HG03457 (cell line): ENCODE measurements around the gene SYCE1.

Experiments used
- ATAC-seq: cut with Tn5 transposase; IDR thresholded peaks from one replicate; pipeline ENCODE4 v1.9.1; 2021; ENCODE audit warnings: moderate number of reproducible peaks; ENCODE audit not compliant: unreplicated experiment

The SYCE1 gene

DNA sequence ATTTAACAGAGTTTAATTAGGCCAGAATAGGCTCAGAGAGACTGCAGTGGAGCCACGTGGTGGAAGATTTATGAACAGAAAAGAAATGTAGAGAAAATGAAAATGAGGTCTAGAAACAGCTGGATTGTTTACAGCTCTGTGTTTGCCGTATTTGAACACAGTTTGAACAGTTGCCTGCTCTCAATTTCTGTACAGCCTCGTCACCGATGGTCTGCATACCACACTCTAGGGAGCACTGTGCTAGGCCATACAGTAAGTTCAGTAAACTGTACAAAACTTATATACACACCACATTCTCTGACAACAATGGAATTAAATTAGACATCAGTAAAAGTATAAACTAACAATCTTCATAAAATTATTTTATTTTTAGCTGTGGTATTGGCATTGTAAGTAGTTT lies 49.3 kb downstream of the SYCE1 start:
- ATAC-seq, result no peak

- no peak for ATAC-seq
These were observed 49.9 kb downstream of the SYCE1 start for GRCh38 chr10:133515471-133515870.

DNA sequence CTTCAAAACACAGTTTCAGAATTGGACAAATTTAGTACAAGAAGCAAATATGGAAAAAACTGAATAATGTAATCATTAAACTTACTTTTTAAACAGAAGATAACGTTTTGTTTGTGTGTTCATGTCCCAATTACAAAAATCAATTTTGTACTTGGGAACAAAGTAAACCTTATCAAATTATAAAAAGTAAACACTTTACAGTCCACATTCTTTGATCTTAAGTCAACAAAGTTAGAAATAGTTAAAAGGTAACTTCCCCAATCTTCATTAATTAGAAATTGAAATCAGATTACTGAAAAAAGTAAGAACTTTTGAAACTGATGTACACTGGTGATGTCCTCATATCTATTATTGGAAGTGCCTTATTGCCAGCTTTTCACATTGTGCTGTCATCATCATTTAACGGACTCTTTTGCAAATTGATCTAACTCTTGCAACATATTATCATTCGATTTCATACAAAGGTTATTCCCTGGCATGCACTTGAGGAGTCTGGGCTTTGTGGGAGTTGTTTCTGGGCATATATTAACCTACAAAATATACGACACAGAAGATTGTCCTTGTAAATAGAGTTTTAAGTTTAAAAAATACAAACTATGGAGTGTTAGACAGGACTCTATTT lies 53.4 kb downstream of the SYCE1 start:
- ATAC-seq, result no peak

- no peak for ATAC-seq
These were observed 54.0 kb downstream of the SYCE1 start for GRCh38 chr10:133511408-133511807.

DNA sequence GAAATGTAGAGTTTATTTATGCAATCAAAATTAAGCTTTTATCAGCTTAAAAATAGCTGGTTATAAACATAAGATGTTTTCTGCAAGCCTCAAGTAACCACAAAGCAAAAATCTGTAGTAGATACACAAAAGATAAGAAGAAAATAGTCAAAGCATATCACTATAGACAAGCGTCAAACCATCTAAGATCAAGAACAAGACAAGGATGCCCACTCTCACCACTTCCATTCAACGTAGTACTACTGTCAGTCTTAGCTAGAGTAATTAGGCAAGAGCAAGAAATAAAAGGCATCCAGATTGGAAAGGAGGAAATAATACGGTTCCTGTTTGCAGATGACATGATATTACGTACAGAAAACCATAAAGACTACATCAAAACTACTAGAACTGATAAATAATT lies 55.7 kb downstream of the SYCE1 start:
- ATAC-seq, result no peak
